HG03520 (cell line): ENCODE measurements around the gene ACTA2.
A peak's percentile ranks its signal among the peaks of the same experiment; 100 is the strongest.

Experiments
- ATAC-seq: cut with Tn5 transposase; IDR thresholded peaks from one replicate; pipeline ENCODE4 v1.9.1; 2021; ENCODE audit warnings: mild to moderate bottlenecking, moderate library complexity; ENCODE audit not compliant: unreplicated experiment

The ACTA2 gene

DNA sequence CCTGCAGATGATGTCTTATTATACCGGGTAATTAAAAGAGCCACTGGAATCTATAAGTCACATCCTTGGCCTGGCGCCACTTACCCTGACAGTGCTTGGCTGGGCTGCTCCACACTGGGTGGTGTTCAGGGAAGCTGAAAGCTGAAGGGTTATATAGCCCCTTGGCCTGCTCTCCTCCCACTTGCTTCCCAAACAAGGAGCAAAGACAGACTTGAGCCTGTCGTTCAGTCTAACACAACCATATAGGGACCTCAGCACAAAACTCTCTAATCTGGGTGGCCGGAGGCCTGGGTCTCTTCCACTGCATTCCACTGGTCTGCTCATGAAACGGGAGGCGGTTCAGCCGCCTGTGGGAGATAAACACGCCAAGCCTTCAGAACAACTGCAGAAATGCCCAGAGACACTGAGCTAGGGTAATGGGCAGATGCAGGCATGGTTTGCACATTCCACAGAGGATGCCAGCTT lies at the start of gene ACTA2:
TSS of gene ACTA2 (minus strand) at position 127 of the 465 bp plus-strand sequence. CDS start 3,843 bp downstream, outside the sequence.
- no peak for ATAC-seq

DNA sequence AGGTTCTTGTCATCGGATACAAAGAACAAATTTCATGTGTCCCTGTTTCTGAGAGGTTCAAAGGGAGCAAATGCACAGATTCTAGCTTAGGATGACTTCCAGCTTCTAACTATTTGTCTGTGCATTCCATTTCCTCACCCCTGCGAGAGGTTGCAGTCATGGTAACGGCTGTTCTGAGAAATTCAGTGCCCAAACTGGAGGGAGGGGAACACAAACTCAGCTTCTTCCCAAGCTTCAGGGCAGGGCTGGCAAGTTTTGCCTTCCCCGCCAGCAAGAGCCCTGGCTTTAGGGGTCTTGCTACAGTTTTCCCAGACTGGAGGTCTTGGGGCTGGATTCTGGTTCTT lies 49.1 kb upstream of the ACTA2 start:
- no peak for ATAC-seq

DNA sequence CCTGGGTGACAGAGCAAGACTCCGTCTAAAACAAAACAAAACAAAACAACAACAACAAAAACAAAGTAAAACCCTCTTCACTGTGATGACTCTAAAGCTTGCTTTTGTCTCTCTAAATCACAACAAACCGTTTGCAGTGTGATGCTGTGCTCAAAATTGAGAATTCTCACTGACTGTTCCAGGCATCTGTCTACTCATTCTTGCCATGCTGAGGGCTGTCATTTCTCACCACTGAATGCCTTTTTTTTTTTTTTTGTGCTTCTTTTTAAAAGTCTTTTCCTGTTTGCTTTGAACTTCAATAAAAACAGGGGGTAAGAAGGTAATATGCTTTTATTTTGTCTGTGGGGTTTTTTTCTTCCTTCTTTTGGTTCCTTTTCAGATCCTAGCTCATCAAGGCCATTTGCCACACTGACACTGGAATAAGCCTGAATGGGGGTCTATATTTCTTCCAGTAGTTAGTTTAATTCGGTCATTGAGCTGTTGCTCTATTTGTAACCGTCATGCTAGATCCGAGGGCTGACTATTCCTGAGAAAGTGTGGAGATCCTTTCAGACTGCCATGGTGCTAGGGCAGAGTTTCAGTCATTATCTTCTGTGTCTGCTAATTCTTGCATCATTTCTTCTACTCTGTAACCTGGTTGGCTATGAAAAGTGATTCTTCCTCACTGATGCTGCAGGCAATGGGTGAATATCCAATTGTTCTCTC lies 48.6 kb upstream of the ACTA2 start:
- ATAC-seq, result no peak

DNA sequence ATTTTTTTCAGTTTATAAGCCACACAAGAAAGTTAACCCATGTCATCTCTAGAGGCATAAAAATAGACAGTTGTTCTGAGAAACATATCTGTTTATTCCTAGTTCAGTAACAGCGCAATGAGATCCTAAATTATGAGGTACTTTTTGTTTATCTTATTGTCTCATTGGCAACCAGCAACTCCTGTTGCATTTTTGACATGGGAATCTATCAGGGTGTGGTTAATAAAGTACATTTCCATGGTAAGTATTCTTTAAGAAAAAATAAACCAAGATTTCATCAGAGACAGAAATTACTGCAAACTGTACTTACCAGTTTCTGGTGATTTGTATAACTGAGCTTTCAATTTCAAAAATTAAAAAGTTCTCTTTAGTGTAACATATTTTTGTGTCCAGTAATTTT lies 47.1 kb upstream of the ACTA2 start:
- ATAC-seq, result no peak

DNA sequence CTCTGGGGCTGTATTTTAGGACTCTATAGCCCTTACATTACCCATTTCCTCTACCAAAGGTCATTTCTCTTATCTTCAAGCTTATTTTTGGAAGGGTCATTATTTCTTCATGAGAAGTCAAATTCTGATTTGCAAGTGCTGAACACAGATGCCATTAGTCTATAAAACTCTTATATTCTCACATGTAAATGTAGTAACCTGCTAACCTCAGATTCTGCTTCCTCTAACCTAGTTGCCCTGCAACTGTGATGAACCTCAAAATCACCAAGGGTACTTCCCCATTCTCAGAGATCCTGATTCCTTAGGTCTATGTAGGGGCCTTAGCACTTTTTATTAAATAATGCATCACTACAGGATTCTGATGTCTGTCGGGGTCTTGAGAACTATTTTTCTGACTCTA lies 44.4 kb upstream of the ACTA2 start:
- peak; percentile 38 for ATAC-seq

DNA sequence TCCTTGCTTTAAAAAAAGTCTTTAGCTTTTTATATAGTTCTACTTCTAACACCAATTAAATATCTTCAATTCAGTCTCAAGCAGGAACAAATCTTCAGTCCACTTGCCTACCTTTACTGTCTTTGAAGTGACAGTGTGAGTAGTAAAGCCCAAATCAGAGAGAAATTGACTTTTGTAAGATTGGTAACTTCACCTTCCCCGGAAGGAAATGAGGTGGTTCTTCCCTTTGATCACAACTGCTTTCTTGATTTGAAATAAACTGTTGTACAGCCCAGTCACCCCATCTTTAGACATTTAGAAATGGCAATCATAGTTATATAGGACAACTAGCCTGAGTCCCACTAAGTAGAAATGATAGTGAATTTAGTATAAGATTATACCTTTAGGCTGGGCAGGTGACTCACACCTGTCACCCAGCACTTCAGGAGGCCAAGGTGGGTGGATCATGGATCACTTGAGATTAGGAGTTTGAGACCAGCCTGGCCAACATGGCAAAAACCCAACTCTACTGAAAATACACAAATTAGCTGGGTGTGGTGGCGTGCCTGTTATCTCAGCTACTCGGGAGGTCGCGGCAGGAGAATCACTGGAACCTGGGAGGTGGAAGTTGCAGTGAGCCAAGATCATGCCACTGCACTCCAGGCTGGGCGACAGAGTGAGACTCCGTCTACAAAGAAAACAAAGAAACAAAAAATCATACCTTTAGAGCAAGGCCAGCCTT lies 42.7 kb upstream of the ACTA2 start:
- ATAC-seq, result no peak

DNA sequence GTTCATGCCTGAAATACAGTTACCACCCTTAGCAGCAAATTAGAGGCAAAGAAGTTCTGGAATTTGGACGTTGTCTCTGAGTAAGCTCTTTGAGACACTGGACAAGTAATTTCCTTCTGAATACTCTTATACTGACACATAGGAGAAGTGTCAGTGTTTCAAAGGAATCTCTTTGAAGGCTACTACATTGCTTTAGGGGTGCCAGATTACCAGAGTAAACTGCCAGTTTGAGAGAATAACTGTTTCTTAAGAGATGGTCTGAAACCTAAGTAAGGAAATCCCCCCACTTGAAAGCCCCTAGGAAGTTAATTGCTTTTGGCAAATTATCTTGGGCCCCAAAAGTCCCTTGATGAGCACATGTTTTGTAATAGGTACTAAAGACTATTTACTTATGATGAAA lies 41.4 kb upstream of the ACTA2 start:
- ATAC-seq, result no peak

DNA sequence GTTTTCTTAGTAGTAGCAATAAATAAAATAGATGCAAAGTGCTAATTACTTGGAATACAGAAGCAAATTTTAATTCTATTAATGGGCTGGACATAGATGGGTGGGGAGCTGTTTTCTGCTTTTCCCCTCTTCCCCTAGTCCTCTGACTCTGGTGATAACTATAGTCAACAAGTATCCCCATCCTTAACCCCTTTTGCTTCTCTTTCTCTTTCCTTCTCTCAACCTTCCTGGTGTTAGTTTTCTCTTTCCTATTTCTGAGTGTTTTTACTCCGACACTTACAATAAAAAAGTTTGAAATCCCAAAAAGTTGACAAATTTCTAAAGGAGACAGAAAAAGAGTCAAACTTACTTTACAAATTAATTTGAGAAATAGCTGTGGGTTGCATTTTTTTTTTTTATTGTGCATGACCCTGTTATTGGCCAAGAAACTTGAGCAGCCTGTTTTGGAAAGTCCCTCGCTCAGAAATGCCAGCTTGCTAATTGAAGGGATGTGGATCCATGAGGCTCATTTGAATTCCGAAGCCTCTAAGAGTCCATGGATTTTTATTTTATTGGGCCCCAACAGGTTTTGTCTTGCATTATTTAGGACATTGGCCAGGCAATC lies 40.5 kb upstream of the ACTA2 start:
- no peak for ATAC-seq

DNA sequence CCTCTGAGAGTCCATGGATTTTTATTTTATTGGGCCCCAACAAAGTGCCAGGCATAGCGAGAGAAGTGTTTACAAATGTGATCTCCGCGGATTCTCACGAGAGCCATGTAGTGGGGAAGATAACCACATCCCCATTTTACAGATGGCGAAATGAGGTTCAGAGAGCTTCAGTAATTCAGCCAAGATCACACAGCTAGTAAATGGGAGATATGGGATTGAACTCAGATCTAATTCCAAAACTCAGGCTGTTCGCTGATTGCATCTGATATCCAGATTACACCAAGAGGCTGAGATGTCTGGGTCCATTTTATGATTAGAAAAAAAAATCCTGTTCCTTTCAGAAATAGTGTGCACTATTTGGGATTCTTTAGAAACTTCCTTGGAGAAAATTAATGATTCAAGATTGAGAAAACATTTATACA lies 39.3 kb upstream of the ACTA2 start:
- ATAC-seq, result peak; percentile 8

DNA sequence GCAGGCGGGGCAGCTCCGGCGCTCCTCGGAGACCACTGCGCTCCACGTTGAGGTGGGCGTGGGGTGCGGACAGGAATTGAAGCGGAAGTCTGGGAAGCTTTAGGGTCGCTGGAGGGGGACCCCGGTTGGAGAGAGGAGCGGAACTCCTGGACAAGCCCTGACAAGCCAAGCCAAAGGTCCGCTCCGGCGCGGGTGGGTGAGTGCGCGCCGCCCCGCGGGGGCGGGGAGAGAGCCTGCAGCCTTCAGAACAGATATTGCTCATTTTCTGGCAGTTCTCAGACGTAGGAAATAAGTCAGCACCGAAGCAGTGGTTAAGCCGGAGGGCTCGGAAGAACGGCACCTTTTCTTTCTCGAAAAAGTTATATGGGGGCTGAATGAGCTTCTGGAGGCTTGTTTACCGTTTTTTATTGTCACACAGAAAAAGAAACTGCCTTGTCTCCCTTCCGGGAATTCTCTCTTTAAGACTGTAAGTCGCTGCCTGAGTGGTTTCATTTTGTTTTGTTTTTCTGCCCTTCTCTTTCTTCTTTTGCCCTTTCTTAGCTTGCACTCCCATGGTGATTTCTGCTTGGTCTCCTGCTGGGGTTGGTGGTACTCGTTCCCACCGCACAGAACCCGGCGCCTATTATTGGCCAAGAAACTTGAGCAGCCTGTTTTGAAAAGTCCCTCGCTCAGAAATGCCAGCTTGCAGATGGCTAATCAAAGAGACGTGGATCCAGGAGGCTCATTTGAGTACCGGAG lies 38.8 kb upstream of the ACTA2 start:
- ATAC-seq, result peak; percentile 33

DNA sequence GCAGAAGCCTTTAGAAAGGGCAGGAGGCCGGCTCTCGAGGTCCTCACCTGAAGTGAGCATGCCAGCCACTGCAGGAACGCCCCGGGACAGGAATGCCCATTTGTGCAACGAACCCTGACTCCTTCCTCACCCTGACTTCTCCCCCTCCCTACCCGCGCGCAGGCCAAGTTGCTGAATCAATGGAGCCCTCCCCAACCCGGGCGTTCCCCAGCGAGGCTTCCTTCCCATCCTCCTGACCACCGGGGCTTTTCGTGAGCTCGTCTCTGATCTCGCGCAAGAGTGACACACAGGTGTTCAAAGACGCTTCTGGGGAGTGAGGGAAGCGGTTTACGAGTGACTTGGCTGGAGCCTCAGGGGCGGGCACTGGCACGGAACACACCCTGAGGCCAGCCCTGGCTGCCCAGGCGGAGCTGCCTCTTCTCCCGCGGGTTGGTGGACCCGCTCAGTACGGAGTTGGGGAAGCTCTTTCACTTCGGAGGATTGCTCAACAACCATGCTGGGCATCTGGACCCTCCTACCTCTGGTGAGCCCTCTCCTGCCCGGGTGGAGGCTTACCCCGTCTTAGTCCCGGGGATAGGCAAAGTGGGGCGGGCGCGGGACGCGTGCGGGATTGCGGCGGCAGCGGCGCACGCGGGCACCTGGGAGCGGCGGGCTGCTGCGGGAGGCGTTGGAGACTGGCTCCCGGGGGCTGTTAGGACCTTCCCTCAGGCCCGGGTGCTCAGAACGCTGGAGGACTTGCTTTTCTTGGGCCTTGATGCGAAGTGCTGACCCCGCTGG lies 38.0 kb upstream of the ACTA2 start, which contains the start of gene FAS:
TSS of gene FAS (plus strand) at position 415 of the 777 bp plus-strand sequence. CDS start at position 494, 79 bp downstream.
- ATAC-seq, result peak; percentile 51

DNA sequence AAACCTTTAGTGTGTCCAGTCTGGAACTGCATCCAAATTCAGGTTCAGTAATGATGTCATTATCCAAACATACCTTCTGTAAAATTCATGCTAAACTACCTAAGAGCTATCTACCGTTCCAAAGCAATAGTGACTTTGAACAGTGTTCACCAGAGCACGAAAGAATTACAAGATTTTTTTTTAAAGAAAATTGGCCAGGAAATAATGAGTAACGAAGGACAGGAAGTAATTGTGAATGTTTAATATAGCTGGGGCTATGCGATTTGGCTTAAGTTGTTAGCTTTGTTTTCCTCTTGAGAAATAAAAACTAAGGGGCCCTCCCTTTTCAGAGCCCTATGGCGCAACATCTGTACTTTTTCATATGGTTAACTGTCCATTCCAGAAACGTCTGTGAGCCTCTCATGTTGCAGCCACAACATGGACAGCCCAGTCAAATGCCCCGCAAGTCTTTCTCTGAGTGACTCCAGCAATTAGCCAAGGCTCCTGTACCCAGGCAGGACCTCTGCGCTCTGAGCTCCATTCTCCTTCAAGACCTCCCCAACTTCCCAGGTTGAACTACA lies 37.3 kb upstream of the ACTA2 start:
- no peak for ATAC-seq

DNA sequence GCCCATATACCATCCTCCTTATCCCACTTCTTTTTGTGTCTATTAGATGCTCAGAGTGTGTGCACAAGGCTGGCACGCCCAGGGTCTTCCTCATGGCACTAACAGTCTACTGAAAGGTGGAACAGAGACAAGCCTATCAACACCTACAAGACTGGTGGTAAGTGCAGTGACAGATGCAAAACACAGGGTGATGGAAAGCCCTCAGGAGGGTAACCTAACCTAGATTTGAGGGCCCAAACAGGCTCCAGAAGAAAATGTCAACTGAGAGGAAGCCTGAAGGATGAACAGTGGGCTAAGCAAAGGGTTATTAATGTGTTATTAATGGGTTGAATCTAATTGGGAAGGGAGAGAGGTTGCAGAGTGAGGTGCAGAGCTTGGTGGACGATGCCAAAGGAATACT lies 36.9 kb upstream of the ACTA2 start:
- no peak for ATAC-seq

DNA sequence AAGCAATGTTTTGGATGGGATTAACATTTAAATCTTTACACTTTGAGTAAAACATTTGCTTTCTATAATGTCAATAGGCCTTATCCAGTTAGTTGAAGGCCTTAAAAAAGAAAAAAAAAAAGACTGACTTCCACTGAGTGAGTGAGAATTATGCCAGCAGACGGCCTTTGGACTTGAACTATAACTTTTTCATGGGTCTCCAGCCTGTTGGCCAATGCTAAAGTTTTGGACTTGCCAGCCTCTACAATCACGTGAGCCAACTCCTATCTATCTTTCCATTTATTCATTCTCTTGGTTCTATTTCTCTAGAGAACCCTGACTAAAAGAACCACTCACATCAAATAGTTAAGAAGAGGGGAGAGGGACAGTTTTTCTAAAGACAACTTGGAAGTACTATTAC lies 35.3 kb upstream of the ACTA2 start:
- ATAC-seq, result no peak

DNA sequence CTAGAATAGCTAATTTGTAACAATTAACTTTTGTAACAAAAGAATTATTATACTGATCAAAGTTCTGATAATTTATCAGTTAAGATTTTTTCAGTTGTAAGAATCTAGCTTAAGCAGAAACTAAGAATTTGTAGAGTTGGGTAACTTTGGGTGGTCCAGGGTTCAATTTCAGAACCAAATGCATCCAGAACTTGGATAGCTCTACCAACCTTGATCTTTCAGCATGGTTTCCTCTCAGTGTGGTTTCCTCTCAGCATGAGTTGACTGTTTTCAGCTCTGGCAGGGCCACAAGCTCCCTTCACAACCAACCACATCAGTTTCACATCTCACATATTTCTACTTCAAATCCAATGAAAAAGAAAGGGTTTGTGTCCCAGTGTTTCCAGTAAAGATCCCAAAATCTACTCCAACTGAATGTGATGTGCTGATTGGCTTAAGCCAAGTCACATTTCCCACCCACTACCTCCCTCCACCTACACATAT lies 34.7 kb upstream of the ACTA2 start:
- no peak for ATAC-seq

DNA sequence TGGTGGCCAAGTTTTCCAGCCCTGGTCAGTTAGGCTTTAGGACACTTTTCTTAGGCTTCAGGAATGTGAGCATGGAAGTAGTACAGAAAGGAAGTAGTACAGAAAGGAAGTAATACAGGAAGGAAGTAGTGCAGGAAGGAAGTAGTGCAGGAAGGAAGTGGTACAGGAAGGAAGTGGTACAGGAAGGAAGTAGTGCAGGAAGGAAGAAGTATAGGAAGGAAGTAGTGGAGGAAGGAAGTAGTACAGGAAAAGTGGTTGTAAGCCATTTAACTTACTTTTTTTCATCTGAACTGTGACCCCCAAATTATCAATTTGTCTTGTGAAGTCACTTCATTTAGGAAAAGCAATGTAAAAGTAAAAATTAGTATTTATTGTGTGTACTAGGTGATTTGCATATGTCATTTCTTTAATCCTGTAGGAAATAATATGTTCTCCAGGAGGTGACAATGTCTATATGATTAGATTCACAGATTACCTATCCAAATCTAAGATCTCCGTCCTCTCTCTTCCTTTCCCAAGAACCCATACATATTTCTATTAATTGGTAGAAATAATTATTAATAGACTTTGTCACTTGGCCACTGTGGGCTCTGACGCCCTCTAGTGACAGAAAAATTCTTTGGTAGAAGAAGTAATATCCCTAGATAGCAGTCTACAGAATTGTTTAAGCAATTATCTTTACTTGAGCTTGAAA lies 34.1 kb upstream of the ACTA2 start:
- ATAC-seq, result no peak

DNA sequence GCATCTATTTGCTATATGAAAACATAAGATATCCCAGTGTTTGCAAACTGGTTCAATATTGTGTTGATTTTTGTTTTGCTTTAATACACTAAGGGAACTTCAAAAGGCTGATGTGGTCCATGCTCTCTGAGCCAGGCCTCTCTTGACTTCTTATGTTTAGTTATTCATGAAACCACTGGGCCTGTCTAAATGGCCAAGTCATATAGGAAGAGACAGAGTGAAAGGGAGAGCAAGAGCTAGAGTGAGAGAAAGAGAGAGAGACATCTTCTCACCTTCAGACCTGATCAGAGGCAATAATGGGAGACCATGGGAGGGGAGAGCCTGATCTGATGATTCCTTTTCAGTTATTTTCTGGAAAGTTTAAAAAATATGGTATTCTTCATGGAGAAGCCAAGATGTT lies 32.0 kb upstream of the ACTA2 start:
- no peak for ATAC-seq

DNA sequence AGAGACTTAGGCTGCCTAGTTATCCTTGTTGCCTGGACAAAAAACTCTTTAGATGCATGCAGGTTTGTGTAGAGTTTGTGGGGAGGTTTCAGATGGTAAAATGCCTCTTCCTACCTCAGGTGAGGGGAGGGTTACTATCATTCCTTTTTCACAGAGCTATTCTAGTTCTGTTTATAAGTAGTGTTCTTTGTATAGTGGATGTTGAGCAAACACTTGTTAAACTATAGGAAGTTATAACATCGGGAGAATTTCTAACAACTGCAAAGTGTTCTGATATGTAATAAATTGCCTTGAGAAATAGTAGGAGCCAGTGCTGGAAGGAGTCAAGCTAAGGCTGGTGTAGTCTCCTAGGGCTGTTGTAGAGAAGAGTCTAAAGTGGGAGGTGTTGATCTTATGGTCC lies 31.4 kb upstream of the ACTA2 start:
- ATAC-seq, result no peak

DNA sequence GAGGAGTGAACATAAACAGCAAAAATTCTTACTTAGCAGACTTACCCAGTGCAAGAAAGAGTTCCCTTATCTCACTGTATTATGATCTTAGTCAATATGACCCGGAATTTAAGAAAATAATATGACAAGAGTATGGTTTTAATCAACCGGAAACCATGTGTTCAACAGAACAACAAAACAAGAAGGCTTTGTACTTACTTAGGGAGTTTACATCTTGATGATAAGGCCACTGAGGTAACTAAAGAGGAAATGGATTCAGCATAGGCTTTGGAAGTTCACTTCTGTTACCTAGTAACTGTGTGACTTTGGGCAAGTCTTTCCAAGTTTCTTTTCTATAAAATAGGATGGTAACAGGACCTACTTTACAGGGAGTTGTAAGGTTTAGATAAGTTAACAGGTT lies 30.6 kb upstream of the ACTA2 start:
- ATAC-seq, result no peak
